RWPE2 (cell line): Measurements from ENCODE around the gene CLMN.

Experiments
- ATAC-seq: fragments of 200-7000 bp; cut with Tn5 transposase; 3 replicates; pipeline ENCODE4 v1.9.1; 2021; ENCODE audit warnings: low read depth
- DNase-seq: peaks from one replicate; pipeline ENCODE4 v3.0.0-alpha.2; 2020; ENCODE audit warnings: low spot score
- H3K27ac ChIP-seq: fragments of 450-650 bp; 2 replicates; pipeline ENCODE4 v1.5.1; 2017; ENCODE audit warnings: mild to moderate bottlenecking; ENCODE audit not compliant: poor library complexity, severe bottlenecking
- H3K27me3 ChIP-seq: fragments of 250-450 bp; sonication (Bioruptor Pico); 2 replicates; pipeline ENCODE4 v1.5.1; 2021; ENCODE audit warnings: mild to moderate bottlenecking, moderate library complexity; ENCODE audit not compliant: insufficient read depth, poor library complexity, severe bottlenecking
- H3K36me3 ChIP-seq: fragments of 250-450 bp; sonication (Bioruptor Pico); 2 replicates; pipeline ENCODE4 v1.5.1; 2020; ENCODE audit warnings: low read depth, mild to moderate bottlenecking, moderate library complexity
- H3K4me1 ChIP-seq: fragments of 250-450 bp; sonication (Bioruptor Pico); 2 replicates; pipeline ENCODE4 v1.5.1; 2021; ENCODE audit warnings: mild to moderate bottlenecking, moderate library complexity; ENCODE audit not compliant: insufficient read depth, poor library complexity, severe bottlenecking
- H3K4me3 ChIP-seq: fragments of 250-450 bp; sonication (Bioruptor Pico); 2 replicates; pipeline ENCODE4 v1.5.1; 2021; ENCODE audit warnings: mild to moderate bottlenecking, moderate library complexity; ENCODE audit not compliant: severe bottlenecking
- H3K9me3 ChIP-seq: fragments of 250-450 bp; sonication (Bioruptor Pico); 2 replicates; pipeline ENCODE4 v1.5.1; 2021; ENCODE audit warnings: mild to moderate bottlenecking, moderate library complexity; ENCODE audit not compliant: severe bottlenecking
- TF ChIP-seq, protein P1 (sequence below): fragments of 450-650 bp; IDR thresholded peaks from one replicate; pipeline ENCODE4 v1.5.1; 2017; ENCODE audit warnings: mild to moderate bottlenecking, moderate library complexity; ENCODE audit not compliant: poor library complexity, severe bottlenecking

CLMN gene

GRCh38 chr14:95318399-95319311, 1.1 kb downstream of the CLMN start:
- H3K4me3 ChIP-seq, result peak overlapping the region; percentile 91
- H3K27me3 ChIP-seq, result no peaks in the 10 kb centered on the region
- H3K4me1 ChIP-seq, result peaks cover 43% of the 10 kb centered on the region
- ATAC-seq, result no peak
- H3K9me3 ChIP-seq, result no peaks in the 10 kb centered on the region
- DNase-seq, result no peak
- TF ChIP-seq, protein P1, sequence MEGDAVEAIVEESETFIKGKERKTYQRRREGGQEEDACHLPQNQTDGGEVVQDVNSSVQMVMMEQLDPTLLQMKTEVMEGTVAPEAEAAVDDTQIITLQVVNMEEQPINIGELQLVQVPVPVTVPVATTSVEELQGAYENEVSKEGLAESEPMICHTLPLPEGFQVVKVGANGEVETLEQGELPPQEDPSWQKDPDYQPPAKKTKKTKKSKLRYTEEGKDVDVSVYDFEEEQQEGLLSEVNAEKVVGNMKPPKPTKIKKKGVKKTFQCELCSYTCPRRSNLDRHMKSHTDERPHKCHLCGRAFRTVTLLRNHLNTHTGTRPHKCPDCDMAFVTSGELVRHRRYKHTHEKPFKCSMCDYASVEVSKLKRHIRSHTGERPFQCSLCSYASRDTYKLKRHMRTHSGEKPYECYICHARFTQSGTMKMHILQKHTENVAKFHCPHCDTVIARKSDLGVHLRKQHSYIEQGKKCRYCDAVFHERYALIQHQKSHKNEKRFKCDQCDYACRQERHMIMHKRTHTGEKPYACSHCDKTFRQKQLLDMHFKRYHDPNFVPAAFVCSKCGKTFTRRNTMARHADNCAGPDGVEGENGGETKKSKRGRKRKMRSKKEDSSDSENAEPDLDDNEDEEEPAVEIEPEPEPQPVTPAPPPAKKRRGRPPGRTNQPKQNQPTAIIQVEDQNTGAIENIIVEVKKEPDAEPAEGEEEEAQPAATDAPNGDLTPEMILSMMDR, result no peak
- no peak overlapping the region for H3K27ac ChIP-seq
- H3K36me3 ChIP-seq, result no peaks in the 10 kb centered on the region

DNA sequence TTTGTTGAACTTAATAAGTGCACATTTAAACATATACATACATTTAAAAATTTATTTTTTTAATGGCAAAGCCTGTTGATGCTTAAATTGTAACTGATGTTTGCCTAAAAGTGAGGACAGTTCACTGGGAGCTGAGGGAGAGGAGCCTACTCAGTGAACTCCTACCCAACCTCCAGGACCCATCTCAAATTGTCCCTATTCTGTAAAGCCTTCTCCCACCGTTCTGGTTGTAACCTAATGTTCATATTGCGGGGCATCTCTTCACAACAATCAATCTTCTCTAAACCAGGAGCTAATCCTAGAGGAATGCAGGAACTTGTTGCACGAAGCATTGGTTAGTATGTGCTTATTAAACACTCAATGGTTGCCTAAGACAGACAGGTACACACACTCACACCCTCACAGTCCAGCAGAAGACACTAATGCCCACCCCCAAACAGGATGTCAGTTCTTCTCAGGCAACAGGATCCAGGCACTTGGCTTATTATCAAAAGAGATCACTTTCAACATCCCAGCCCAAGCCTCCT, 1.8 kb downstream of the CLMN start:
- peaks cover 41% of the 10 kb centered on the region for H3K4me1 ChIP-seq
- ATAC-seq (no peak), DNase-seq (no peak)
- no peaks in the 10 kb centered on the region for H3K36me3 ChIP-seq
- H3K9me3 ChIP-seq, result no peaks in the 10 kb centered on the region
- H3K4me3 ChIP-seq, result no peak overlapping the region
- no peaks in the 10 kb centered on the region for H3K27me3 ChIP-seq
- TF ChIP-seq, protein P1, result no peak
- no peak overlapping the region for H3K27ac ChIP-seq

DNA sequence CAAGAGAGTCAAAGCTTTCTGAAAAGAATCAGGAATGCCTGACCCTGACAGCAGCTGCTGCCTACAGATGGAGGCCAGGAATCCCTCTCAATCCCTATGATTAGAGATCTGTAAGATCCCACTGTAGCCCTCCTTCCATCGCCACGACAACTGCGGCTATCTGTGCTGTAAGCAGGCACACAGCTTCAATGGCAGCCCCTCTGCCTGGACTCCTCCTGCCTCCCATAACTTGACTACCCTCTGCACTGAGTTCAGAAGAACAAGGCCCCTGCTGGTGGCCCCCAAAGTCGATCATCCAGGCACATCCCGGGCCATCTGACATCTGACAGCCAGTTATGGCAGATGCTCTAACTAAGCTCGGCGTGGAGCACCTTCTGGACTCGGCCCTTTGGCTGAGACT, 2.9 kb downstream of the CLMN start:
- Histone ChIP-seq H3K4me3 (no peak overlapping the region), H3K27me3 (no peaks in the 10 kb centered on the region), H3K4me1 (peaks cover 30% of the 10 kb centered on the region), H3K9me3 (no peaks in the 10 kb centered on the region), H3K36me3 (no peaks in the 10 kb centered on the region), H3K27ac (no peak overlapping the region)
- no peak for DNase-seq
- TF ChIP-seq, protein P1, result no peak
- no peak for ATAC-seq

GRCh38 chr14:95315579-95315978, 4.1 kb downstream of the CLMN start:
- no peak overlapping the region for H3K27ac ChIP-seq
- no peak overlapping the region for H3K4me3 ChIP-seq
- H3K27me3 ChIP-seq, result no peaks in the 10 kb centered on the region
- no peaks in the 10 kb centered on the region for H3K9me3 ChIP-seq
- ATAC-seq (no peak), DNase-seq (no peak)
- H3K4me1 ChIP-seq, result peaks cover 30% of the 10 kb centered on the region
- TF ChIP-seq, protein P1, result no peak
- no peaks in the 10 kb centered on the region for H3K36me3 ChIP-seq

DNA sequence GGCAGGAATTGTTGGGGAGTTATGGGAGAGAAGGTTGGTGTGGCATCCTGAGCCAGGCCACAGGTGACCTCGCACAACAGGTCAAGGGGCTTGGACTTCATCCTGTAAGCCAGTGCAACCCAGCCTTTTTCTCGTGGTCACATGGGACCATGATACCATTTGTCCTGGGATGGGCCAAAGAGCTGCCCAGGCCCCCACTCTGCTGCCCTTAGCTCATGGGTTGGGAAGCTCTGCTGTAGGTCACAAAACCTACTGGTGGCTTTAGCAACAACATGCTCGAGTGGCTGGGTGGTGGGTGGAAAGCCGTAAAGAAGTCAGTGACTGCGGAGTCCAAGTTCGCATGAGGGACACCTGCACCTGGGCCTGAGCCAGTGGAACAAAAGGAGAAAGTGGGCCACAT, 4.6 kb downstream of the CLMN start:
- H3K27ac ChIP-seq, result peak overlapping the region; percentile 34
- no peak for ATAC-seq
- H3K4me3 ChIP-seq, result no peak overlapping the region
- TF ChIP-seq, protein P1, result no peak
- H3K36me3 ChIP-seq, result no peaks in the 10 kb centered on the region
- H3K4me1 ChIP-seq, result peaks cover 28% of the 10 kb centered on the region
- no peaks in the 10 kb centered on the region for H3K9me3 ChIP-seq
- no peak for DNase-seq
- no peaks in the 10 kb centered on the region for H3K27me3 ChIP-seq
